AG09319 (cell line): ENCODE results near the gene PRPF40A.

Source experiments
- DNase-seq: peaks from one replicate; pipeline ENCODE4 v3.0.0-alpha.2; 2010; ENCODE audit warnings: low read depth; ENCODE audit errors: extremely low read depth
- CTCF ChIP-seq: IDR thresholded peaks from 2 replicates; pipeline ENCODE4 v1.5.1; 2011; ENCODE audit warnings: low read depth, mild to moderate bottlenecking, inconsistent platforms, low read length, moderate library complexity

The PRPF40A gene

GRCh38 chr2:152620985-152621384 is 96.3 kb downstream of the PRPF40A start:
- DNase-seq = no peak
- no peak for TF ChIP-seq CTCF

GRCh38 chr2:152620208-152620607 is 97.1 kb downstream of the PRPF40A start:
- DNase-seq = no peak
- TF ChIP-seq CTCF = no peak

- no peak for TF ChIP-seq CTCF
- no peak for DNase-seq
These were observed 99.1 kb downstream of the PRPF40A start for GRCh38 chr2:152618193-152618564.

GRCh38 chr2:152617456-152618192 is 99.6 kb downstream of the PRPF40A start:
- DNase-seq = no peak

GRCh38 chr2:152615177-152615576 is 102.1 kb downstream of the PRPF40A start:
- no peak for DNase-seq

More at GRCh38 chr2:152617456-152618192, 99.6 kb downstream of the PRPF40A start:
- no peak for TF ChIP-seq CTCF

GRCh38 chr2:152613235-152613634 is 104.0 kb downstream of the PRPF40A start:
- DNase-seq = no peak
- TF ChIP-seq CTCF = no peak

More at GRCh38 chr2:152615177-152615576, 102.1 kb downstream of the PRPF40A start:
- no peak for TF ChIP-seq CTCF

- TF ChIP-seq CTCF = no peak
- peak; percentile 68 for DNase-seq
These were observed 105.6 kb downstream of the PRPF40A start for GRCh38 chr2:152611458-152612231.
